GM21529 (cell line): Measurements from ENCODE around the gene HNRNPAB.

Experiments
- ATAC-seq: cut with Tn5 transposase; IDR thresholded peaks from one replicate; pipeline ENCODE4 v1.9.1; 2021; ENCODE audit not compliant: unreplicated experiment

The HNRNPAB gene

GRCh38 chr5:178204182-178204934 is at the start of gene HNRNPAB:
HNRNPAB (plus strand) TSS chr5:178204533; CDS start chr5:178204838, 305 bp downstream.
- ATAC-seq = peak; percentile 81

GRCh38 chr5:178155065-178155464 is 49.3 kb upstream of the HNRNPAB start:
- no peak for ATAC-seq

GRCh38 chr5:178160176-178160575 is 44.2 kb upstream of the HNRNPAB start:
- no peak for ATAC-seq

GRCh38 chr5:178162481-178162880 is 41.9 kb upstream of the HNRNPAB start:
- ATAC-seq = no peak

GRCh38 chr5:178163772-178164735 is 40.3 kb upstream of the HNRNPAB start:
- peak; percentile 95 for ATAC-seq

- ATAC-seq = no peak
Observed at GRCh38 chr5:178165581-178165980, 38.8 kb upstream of the HNRNPAB start.

GRCh38 chr5:178170455-178170854 is 33.9 kb upstream of the HNRNPAB start:
- no peak for ATAC-seq

GRCh38 chr5:178174456-178174855 is 29.9 kb upstream of the HNRNPAB start:
- no peak for ATAC-seq

GRCh38 chr5:178176791-178177190 is 27.5 kb upstream of the HNRNPAB start:
- no peak for ATAC-seq

- no peak for ATAC-seq
Observed at GRCh38 chr5:178177569-178177968, 26.8 kb upstream of the HNRNPAB start.

- ATAC-seq = no peak
Observed at GRCh38 chr5:178180141-178180863, 24.0 kb upstream of the HNRNPAB start.

- ATAC-seq = no peak
Observed at GRCh38 chr5:178182158-178182876, 22.0 kb upstream of the HNRNPAB start.

- no peak for ATAC-seq
Observed at GRCh38 chr5:178186427-178186826, 17.9 kb upstream of the HNRNPAB start.

- ATAC-seq = no peak
Observed at GRCh38 chr5:178187014-178187413, 17.3 kb upstream of the HNRNPAB start, which contains the start of gene GMCL2. GMCL2 (minus strand) TSS chr5:178187371; CDS start chr5:178187299, 72 bp downstream.

GRCh38 chr5:178189433-178189832 is 14.9 kb upstream of the HNRNPAB start:
- ATAC-seq = no peak

GRCh38 chr5:178191661-178192060 is 12.7 kb upstream of the HNRNPAB start:
- no peak for ATAC-seq

- ATAC-seq = no peak
Observed at GRCh38 chr5:178192244-178192643, 12.1 kb upstream of the HNRNPAB start.

- no peak for ATAC-seq
Observed at GRCh38 chr5:178192787-178193186, 11.5 kb upstream of the HNRNPAB start.

- ATAC-seq = no peak
Observed at GRCh38 chr5:178193251-178193809, 11.0 kb upstream of the HNRNPAB start.

GRCh38 chr5:178194026-178194425 is 10.3 kb upstream of the HNRNPAB start:
- no peak for ATAC-seq
